Activated CD8-positive, alpha-beta memory T cell treated with anti-CD3 and anti-CD28 coated beads, Interleukin-2, amount 50 U/mL, for 24 hours (primary cell): ENCODE results near the gene AZU1.

Experiments
- DNase-seq: peaks from one replicate; pipeline ENCODE4 v3.0.0-alpha.2; 2020; ENCODE audit errors: extremely low read depth

AZU1 gene

DNA sequence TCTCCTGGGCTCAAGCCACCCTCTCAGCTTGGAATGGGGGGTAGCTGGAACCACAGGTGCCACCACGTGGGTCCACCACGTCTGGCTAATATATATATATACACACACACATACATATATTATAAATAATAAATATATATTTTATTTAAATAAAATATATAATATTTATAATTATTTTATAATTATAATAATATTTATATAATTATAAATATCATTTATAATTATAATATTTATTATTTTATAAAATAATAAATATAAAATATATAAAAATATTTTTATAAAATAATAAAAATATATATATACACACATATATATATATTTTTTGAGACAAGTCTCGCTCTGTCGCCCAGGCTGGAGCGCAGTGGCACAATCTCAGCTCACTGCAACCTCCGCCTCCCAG is 26.9 kb downstream of the AZU1 start:
- DNase-seq, result no peak

DNA sequence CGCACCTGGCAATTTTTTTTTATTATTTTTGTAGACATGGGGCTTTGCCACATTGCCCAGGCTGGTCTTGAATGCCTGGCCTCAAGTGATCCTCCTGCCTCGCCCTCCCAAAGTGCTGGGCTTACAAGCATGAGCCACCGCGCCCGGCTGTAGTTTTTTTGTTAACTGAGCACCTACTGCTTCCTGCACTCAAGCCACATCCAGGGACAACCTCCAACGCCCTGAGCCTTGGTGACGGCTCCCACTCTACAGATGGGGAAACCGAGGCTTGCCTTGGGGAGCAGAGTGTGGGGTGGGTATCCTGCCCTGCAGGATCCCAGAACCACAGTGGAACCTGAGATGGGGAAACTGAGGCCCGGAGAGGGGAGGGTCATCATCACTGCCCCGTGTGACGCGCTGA is 27.5 kb downstream of the AZU1 start:
- no peak for DNase-seq

DNA sequence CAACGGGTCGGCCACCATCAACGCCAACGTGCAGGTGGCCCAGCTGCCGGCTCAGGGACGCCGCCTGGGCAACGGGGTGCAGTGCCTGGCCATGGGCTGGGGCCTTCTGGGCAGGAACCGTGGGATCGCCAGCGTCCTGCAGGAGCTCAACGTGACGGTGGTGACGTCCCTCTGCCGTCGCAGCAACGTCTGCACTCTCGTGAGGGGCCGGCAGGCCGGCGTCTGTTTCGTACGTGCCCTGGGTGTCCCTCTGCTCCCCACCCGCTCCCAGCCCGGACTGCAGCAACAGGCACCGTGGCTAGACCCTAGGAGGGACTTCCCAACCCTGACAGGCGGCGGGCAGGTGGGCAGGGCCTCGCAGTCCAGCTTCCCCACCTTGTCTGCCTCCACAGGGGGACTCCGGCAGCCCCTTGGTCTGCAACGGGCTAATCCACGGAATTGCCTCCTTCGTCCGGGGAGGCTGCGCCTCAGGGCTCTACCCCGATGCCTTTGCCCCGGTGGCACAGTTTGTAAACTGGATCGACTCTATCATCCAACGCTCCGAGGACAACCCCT is 28.0 kb downstream of the AZU1 start:
- DNase-seq, result no peak

DNA sequence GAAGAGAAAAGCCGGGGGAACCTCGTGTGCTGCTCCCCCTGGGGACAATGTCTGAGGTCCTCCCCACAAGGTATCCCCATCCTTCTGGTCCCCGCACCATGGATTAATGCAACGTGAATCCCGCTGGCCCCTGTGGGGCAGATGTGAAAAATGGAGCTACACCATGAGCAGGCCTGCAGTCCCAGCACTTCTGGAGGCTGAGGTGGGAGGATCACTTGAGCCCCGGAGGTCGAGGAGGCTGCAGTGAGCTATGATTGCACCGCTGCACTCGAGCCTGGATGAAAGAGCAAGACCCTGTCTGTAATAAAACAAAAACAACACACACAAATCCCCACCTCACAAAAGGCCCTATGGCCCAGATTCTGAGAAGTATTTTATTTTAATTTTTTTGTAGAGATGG is 30.6 kb downstream of the AZU1 start:
- DNase-seq, result no peak

DNA sequence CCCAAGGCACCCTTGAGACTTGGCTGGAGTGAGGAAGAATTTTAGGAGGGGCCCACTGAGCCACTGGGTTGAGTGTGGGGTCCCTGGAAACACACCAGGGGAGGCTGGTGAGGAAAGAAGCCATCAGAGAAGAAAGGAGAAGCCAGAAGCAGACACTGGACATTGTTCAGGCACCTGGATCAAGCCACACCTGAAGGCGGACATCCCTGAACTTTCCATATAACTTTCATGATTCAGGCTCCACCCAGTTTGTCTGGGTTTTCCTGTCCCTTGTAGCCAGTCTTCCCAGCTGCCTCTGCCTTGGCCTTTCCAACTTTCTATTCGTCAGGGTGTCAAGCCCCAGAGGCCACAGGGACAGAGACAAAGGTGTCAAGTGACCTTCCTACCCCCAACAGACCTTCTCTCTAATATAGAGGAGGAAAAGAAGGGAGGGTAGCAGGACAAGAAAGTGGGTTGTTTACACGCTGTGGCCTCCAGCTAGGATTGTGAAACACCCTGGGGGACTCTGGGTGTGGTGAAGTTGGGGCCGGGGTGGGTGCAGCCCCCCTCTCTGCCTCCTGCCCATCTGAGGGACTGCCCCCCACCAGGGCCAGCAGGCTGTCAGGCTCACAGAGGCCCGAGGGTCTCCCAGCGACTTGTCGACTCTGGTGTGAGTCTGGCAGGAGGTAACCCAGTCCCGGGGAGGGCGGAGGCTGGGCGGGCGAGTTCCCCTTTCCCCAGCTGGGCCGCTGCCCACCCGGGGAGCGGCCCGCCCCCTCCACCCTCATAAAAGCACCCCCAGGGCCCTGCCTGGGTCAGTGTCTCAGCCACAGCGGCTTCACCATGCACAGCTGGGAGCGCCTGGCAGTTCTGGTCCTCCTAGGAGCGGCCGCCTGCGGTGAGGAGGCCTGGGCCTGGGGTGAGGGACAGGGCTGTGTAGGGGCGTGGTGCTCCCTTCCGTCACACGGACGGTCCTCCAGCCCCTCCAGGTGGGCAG is 31.5 kb downstream of the AZU1 start, which contains the start of gene CFD:
Gene CFD (plus strand): TSS at position 797 of the 976 bp plus-strand sequence. CDS start 26 bp downstream, at position 823.
- no peak for DNase-seq

DNA sequence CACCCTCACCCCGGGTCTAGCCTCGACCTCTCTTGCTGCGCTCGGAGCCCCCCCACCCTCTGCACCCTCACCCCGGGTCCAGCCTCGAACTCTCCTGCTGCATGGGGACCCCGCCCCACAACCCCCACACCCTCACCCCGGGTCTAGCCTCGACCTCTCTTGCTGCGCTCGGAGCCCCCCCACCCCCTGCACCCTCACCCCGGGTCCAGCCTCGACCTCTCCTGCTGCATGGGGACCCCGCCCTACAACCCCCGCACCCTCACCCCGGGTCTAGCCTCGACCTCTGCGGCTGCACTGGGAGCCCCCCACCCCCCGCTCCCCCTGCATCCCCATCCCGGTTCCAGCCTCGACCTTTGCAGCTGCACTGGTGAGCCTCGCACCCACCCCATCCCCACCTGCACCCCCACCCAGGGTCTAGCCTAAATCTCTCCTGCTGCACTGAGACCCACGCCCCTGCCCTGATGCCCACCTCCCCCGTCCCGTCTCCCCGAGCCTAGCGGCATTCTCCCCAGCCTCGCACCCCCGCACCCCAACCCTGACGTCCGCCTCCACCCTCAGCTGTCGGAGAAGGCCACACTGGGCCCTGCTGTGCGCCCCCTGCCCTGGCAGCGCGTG is 33.6 kb downstream of the AZU1 start:
- DNase-seq, result no peak

DNA sequence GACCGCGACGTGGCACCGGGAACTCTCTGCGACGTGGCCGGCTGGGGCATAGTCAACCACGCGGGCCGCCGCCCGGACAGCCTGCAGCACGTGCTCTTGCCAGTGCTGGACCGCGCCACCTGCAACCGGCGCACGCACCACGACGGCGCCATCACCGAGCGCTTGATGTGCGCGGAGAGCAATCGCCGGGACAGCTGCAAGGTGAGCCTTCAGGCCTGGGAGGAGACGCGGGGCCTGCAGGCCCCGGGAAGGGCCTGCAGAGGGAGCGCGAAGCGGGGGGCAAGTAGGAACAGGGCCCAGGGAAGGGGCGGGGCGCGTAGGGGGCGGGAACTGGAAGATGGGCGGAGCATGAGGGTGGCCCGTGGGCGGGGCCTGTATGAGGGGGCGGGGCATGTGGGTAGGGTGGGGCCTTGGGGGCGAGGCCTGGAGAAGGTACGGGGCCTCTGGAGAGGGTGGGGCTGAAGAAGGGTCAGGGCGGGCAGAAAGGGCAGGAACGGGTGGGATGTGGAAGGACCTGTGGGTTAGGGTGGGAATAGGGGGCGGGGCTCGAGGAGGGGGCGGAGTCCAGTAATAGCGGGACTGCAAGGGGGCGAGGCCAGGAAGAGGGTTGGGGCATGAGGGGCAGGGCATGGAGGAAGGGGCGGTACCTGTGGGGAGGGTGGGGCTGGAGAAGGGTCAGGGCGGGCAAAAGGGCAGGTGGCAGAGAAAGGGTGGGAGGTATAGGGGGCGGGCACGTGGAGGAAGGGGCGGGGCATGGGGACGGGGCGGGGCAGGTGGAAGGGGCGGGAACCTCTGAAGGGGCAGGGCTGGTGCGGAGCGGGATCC is 34.3 kb downstream of the AZU1 start:
- DNase-seq, result no peak

DNA sequence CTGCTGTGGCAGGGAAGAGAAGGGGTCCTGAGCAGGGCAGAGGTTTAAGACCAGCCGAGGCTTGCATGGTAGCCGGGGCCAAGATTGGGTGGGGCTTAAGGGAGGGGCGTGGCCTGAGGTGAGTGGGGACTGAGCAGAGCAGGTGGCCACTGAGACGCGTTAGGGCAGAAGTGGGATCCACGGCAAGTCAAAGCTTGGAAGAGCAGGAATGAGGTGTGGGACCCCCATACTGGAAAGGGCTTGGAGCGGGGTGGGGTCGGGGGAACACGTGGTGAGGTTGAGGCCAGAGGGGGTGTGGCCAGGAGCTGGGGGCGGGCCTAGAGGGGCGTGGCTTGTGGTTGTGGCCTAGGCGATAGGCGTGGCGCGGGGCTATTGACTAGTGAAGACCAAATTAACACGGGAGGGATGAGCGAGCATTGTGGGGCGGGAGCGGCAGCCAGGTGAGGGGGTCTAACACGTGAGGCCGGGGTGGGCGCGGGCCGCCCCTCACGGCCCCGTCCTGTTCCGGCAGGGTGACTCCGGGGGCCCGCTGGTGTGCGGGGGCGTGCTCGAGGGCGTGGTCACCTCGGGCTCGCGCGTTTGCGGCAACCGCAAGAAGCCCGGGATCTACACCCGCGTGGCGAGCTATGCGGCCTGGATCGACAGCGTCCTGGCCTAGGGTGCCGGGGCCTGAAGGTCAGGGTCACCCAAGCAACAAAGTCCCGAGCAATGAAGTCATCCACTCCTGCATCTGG is 35.1 kb downstream of the AZU1 start:
- no peak for DNase-seq

DNA sequence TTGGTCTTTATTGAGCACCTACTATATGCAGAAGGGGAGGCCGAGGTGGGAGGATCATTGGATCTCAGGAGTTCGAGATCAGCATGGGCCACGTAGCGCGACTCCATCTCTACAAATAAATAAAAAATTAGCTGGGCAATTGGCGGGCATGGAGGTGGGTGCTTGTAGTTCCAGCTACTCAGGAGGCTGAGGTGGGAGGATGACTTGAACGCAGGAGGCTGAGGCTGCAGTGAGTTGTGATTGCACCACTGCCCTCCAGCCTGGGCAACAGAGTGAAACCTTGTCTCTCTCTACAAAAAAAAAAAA is 35.6 kb downstream of the AZU1 start:
- DNase-seq, result no peak

DNA sequence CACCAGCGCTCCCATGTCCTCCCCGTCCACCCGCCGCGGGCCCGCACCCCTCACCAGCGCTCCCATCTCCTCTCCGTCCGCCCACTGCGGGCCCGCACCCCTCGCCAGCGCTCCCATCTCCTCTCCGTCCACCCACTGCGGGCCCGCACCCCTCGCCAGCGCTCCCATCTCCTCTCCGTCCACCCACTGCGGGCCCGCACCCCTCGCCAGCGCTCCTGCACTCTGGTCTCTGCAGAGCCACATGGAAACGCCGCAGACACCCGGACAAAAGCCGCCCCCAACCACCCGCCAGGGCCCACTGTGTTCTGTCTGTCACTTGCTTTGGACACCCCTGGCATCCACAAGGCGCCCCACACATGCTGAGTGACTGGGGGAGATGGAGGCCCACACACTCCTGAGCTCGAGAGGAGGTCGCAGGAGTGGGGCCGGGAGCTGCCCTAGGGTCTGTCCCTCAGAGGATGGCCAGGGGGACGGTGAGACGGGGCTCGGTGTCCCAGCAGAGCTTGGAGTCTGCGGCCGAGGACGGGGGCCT is 39.2 kb downstream of the AZU1 start:
- no peak for DNase-seq

DNA sequence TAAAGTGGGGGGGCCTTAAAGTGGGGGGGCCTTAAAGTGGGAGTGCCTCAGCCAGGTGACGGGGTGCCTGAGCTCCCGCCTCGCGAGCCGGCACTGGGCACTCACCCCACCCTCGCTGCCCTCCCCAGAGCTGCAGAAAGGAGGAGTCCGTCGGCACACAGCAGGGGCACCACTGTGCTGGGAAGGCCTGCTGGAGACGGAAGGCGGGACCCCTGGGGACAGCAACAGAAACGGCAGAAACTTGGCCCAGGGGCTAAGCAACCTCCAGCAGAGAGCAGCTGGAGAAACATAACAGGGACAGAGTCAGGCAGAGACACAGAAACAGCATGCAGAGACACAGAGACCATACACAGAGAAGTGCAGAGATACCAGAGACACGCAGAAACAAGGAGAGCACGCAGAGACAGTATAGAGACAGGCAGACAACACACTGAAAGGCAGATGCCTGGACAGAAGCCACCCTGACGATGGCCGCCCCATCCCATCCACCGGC is 39.7 kb downstream of the AZU1 start:
- DNase-seq, result no peak

DNA sequence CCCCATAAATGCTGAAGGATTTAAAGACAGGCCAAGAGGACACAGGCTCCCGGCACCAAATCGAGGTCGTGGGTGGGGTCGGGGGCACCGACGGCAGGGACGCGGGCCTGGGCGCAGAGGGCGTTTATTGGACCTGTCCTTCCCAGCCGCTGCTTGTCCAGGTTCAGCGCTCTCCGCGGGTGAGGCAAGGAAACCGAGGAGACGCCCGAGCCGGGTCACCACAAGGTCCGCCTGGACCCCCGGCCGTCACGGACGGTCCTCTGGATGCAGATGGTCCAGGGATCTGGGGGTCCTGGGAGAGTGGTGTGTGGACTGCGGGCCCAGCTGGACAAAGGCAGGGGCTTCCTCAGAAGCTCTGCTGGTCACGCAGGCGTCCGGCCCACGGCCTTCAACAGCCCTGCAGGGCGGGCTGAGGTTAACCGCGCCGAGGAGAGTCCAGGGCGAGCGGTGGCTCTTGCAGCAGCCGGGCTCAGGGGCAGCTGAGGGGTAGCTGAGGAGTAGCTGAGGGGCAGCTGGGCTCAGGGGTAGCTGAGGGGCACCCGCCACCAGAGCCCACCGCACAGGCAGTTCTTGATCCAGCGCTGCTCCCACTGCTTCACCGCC is 40.3 kb downstream of the AZU1 start:
- DNase-seq, result no peak

DNA sequence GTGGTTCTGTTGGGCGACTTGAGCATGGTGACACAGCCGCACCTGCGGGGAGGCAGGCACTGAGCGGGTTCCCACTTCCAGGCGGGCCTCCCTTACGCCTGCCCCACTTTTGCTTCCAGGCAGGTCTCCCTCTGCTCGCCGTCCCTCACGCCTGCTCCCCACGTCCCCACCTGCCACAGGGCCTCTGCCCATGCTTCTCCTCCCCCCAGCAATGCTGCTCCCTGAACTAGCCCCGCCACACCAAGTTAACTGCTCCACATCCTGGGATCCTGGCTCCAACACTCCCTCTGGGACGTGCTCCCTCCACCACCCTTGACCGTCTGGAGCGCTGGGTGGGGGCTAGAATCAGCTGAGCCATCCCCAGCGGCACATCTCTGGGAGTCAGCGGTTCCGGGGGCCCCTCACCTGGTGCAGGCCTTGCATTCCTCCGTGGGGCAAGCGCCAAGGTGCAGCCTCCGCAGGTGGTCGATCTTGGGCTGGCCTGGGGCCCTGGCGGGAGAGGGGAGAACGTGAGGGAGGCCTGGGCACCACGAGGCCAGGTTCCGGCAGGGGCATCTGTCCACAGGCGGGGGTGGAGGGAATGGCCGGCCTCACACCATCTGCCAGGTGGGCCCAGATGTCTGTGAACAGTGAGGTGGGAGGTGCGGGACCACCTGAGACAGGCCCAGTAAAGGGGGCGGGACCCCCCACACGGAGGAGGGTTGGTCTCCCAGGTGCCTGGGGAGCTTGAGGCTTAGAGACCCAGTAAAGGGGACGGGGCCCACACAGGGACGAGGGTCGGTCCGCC is 41.0 kb downstream of the AZU1 start:
- no peak for DNase-seq

DNA sequence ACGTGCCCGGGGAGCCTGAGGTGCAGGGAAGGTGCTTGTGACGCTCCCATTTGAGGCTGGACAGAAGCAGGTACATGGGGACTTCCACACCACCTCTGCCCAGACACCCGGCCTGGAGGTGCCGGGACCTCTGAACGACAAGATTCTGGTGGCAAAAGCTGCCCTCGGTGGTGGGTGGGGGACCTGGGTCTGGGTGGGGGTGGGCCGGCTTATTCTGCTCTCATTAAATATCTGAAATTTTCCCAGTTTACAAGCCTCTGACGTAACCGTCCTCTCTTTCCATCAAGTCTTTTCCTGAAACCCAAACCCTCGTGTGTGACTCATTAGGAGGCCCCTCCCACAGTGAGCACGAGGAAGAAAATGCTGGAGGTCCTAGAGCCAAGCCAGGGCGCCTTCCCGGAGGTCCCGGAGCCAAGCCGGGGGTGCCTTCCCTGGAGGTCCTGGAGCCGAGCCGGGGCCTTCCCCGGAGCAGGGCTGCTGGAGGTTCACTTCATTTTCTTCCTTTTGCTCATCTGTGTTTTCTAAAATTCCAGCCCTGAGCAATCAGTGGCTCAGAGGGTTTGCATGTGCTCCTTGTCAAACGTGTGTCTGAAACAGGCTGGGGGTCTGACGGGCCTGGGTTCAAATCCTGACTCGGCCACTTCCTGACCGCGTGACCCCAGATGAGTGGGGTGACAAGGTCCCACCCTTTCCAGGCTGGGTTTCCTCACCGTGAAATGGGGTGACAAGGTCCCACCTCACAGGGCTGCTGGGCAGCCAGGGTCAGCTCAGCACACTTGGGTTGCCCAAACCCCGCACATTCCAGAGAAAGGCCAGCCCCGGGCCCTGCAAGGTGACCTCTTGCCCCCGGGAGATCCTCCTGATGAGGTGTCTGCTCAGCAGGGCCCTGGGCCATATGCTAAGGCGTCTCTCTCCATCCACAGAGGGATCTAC is 41.9 kb downstream of the AZU1 start:
- no peak for DNase-seq

DNA sequence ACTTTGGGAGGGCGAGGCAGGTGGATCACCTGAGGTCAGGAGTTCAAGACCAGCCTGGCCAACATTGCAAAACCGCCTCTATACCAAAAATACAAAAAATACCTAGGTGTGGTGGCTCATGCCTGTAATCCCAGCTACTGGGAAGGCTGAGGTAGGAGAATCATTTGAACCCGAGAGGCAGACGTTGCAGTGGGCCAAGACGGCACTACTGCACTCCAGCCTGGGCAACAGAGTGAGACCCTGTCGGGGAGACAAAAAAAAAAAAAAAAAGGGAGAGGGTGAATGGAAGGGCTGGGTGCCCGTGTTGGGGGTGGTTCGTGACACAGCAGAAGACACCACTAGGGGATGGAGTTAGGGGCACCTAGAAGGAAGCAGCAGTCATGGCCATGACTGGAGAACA is 42.7 kb downstream of the AZU1 start:
- DNase-seq, result no peak

DNA sequence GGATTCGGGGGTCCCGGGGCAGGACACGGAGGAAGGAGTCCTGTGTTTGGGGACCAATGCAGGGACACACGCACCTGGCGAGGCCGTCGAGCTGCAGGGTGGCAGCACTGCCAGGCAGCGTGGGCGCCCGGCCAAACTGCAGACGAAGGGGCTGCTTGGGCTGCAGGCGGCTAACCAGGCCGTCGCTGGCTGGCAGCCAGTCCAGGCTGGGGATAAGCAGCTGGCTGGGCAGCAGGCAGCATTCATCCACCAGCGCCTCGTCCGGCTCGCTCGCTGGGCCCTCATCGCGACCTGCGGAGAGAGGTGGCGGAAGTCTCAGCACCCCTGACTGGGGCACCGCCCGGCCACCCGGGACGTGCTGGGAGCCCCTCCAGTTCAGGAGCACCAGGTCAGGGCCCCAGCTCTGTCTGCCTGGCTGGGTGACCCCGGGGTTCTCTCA is 43.3 kb downstream of the AZU1 start:
- no peak for DNase-seq

DNA sequence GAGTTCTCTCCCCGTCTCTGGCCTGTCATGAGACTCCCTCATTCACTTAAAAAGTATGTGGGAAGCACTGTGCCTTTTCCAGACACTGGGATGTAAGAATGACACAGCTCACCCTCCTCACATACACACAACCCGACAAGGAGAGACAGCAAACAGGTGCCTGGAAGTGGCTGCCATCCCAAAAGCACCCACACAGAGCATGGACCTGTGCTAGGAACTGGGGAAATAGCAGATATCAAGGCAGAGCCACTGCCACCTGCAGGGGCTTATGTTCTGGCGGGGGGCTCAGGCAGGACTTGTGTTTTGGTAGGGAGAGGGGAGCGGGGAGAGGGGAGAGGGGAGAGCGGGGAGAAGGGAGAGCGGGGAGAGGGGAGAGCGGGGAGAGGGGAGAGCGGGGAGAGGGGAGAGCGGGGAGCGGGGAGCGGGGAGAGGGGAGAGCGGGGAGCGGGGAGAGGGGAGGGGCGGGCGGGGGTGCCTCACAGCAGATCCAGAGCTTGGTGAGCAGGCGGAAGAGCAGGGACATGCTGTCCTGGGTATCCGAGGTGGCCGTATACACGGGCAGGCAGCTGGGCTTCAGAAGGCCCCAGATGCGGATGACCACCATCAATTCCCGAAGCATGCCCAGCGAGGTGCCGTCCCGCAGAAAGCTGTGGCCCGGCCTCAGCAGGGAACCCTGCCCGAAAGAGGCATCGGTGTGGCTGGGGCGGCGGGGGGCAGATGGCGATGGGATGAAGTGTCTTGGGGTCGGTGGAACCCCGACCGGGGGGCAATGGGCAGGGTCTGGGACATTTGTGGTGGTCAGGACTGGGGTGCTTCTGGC is 44.0 kb downstream of the AZU1 start:
- DNase-seq, result no peak
